GM18868 (cell line): ENCODE data around the gene AP4E1.
"Not testable (repeated sequence)": the region's sequence is repeated elsewhere in the genome, so short reads cannot be mapped to it uniquely, and the experiment has no call there.

Experiments used
- ATAC-seq: cut with Tn5 transposase; IDR thresholded peaks from one replicate; pipeline ENCODE4 v1.9.1; 2021; ENCODE audit warnings: mild to moderate bottlenecking, moderate library complexity; ENCODE audit not compliant: unreplicated experiment

Gene AP4E1

DNA sequence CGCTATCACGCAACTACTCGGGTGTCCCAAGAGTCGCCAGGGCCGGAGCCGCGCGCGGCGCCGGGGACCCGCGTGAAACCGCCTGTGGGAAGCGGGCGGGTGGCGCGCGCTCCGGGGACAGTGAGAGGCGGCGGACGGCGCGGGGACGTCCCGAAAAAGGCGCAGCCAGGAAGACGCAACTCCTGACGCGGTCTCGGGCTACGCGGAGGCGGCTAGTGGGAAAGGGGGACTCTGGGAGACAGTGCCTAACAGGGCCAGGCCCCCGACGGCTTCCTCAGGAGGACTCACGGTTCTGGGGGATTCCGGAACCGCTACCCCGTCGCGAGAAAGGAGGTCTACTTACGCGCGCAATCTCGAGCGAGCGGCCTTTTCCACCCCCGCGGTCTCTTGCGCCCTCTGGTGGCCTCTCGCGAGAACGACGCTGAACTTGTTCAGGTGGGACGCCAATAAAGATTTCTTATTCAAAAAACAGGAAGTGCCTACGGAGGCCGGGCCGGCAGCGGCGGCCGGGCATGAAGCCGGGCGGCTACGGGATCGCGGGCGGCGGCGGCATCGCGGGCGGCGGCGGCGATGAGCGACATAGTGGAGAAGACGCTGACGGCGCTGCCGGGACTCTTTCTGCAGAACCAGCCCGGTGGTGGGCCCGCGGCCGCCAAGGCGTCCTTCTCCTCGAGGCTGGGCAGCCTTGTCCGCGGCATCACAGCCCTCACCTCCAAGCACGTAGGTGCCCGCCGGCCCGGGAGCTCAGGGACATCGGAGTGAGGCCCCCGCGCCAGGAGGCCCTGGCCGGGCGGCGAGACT, at the start of gene AP4E1:
TSS of gene AP4E1 (plus strand) at position 475 of the 801 bp plus-strand sequence. CDS start at position 571, 96 bp downstream.
- ATAC-seq = peak; percentile 50

GRCh38 chr15:50860824-50861223, 47.7 kb upstream of the AP4E1 start:
- ATAC-seq = no peak

GRCh38 chr15:50862553-50862952, 45.9 kb upstream of the AP4E1 start:
- no peak for ATAC-seq

DNA sequence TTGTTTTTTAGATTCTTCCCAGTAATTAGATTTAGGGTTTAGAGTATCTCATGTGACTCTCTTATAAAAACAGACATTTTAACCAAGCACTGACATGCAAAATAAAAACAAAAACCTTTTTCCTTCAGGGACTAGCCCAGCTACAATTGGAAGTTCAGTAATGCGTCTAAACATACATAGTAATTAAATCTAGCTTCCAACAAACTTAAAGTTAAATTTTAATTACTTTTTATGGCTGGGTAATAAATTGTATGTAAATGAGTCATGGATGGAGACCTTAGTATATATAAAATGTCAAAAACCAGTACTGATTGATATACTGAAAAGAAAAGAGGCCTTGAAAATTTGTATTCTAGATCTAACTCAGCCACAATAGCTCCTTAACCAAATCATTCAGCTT, 43.6 kb upstream of the AP4E1 start:
- no peak for ATAC-seq

- no peak for ATAC-seq
Observed at GRCh38 chr15:50865515-50866353, 42.7 kb upstream of the AP4E1 start.

GRCh38 chr15:50871832-50872231, 36.7 kb upstream of the AP4E1 start:
- ATAC-seq = no peak

GRCh38 chr15:50872832-50873426, 35.6 kb upstream of the AP4E1 start:
- ATAC-seq = no peak

- ATAC-seq = no peak
Observed at GRCh38 chr15:50873935-50874361, 34.5 kb upstream of the AP4E1 start.

- not testable (repeated sequence) for ATAC-seq
Observed at GRCh38 chr15:50875238-50875637, 33.2 kb upstream of the AP4E1 start.

DNA sequence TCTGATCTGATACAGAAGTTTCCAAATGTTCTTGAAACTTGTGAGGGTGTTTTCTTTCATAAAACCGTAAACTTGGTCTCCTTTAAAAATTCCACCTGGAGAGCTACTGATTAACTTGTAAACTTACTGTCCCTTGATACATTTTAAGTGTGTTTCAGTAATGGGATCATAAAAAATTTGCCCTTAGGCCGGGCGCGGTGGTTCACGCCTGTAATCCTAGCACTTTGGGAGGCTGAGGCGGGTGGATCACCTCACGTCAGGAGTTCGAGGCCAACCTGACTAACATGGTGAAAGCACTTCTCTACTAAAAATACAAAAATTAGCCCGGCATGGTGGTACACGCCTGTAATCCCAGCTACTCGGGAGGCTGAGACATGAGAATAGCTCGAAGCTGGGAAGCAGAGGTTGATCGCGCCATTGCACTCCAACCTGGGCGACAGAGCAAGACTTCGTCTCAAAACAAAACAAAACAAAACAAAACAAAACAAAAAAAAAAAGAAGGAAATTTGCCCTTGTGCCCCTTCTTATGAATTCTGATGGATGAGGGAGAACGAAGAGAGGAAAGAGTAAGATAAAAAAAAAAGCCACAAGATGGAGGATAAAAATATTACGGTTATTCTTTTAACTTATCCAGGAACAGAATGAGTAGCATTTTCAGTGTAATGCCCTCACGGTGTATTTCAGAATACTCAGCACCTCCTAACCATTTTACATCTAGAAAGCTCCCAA, 32.1 kb upstream of the AP4E1 start:
- no peak for ATAC-seq

- no peak for ATAC-seq
Observed at GRCh38 chr15:50876989-50877360, 31.5 kb upstream of the AP4E1 start.

DNA sequence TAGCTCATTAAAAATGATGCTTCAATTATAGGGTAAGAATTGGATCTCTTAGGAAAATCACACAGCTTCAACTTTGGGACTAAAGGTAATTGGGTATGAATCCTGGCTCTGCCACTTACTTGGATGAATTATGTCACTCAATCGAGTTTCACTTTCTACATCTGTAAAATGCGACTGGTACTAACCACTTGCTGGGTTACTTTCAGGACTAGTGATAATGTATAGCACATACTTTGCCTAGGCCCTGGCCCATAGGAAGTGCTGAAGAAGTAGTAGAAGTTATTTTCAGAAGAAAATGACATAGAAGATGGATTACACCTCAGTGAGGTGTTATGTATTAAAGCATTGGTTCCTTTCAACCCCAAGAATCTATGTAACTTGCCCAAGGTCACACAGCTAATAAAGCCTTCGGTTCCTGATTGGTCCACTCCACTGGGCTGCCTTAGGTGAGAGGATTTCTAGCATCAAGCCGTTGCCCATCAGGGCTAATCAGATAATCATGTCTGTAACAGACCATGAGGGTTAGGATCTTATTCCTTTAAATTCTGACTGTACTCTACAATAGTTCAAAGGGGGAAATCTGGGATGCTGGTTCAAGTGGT, 29.4 kb upstream of the AP4E1 start:
- ATAC-seq = peak; percentile 67

DNA sequence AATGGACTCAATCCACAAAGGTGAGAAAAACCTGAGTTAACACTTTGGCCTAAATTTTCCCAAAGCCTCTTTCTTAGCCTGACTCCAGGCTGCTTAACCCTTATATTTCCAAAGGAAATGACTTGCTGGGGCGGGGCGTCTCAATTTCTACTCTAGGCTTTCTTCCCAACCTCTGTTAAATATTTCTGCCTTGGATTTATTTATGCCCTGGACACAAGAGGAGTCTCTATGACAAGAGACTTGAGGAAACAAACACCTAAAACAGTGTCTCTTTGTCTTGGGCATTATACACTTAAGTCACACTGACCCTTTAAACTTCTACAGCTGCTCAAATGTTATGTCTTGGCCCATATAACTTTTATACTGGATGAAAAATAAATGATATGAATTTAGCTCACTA, 28.3 kb upstream of the AP4E1 start:
- no peak for ATAC-seq

DNA sequence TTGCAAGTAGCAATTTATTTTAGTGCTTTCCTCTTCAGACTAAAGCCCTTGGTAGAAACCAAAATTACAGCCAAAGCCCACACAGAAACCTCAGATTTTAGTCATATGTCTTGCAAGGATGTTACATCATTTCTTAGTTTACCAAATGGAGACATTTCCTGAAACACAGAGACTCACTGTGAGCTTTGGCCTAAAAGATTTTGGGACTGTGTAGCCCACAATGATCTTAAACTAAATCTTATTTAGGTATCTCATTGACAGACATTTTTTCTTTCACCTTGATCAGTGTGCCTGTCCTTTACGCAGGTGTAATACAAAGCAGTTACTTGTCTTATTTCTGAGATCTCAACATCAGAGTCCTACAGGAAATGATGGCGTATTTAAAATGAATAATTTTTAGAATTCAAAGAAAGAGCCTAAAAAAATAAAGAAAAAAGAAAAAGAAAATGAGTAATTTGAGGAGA, 27.8 kb upstream of the AP4E1 start:
- ATAC-seq = peak; percentile 42

DNA sequence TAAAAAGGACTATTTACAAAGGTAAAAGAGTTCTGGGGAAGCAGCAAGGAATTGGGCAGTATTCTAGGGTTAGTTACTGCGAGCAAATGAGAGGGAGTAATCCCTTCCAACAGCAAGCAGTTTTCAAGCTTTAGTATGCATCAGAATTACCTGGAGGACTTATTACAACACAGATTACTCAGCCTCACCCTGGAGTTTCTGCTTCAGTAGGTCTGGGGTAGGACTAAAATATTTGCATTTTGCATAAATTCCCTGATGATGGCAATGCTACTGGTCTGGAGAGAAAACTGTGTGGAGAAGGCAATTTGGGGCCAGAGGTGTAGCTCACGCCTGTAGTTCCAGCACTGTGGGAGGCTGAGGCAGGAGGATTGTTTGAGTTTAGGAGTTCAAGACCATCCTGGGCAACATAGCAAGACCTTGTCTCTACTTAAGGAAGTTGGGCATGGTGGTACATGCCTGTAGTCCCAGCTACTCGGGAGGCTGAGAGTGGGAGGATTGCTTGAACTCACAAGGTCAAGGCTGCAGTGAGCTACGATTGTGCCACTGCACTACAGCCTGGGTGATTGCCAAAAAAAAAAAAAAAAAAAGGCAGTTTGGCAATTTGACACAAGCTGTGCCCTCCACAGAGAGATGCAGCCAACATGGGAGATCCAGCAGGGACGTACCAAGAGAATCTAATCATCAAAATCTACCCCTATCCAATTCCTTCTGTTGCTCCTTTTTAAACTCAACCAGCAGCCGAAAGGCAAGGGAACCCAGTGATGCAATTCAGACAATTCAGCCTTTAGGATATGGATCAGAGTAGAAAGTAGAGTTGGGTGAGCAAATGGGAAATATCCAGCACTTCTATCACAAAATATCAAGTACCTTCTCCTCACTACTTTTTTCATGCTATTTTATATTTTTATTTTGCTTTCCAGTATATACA, 27.1 kb upstream of the AP4E1 start:
- no peak for ATAC-seq

DNA sequence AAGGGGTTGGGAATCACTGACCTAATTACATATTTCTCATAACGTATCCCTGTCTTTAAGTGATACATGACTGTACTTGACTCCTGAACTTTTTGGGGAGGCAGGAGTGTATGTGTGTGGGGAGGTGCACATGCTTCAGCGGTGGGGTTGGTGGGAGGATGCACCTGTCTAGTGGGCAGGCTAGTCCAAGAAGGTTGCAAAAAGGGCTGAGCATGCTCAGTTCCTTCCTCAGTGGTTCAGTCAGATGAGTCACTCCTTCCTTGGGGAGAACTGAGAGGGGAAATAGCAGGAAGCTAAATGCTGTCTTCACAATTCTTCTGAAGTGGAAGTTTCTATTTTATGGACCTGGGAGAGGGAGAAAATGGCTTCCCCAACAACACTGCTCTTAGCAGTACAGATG, 24.6 kb upstream of the AP4E1 start:
- ATAC-seq = no peak

GRCh38 chr15:50884540-50884939, 23.9 kb upstream of the AP4E1 start:
- ATAC-seq = no peak

- no peak for ATAC-seq
Observed at GRCh38 chr15:50886139-50886467, 22.4 kb upstream of the AP4E1 start.

GRCh38 chr15:50886611-50887345, 21.7 kb upstream of the AP4E1 start:
- ATAC-seq = no peak
